Liver (tissue), 3 donors: Measurements from ENCODE around the gene TENM3.

ENCODE experiments used
- GABPA ChIP-seq, 2 donors: IDR thresholded peaks in 1 of 2; conservative IDR thresholded peaks in 1 of 2; 2 replicates each; pipeline ENCODE4 v1.6.1; 2016; ENCODE audit warnings: antibody characterized with exemption in 2 of 2, mild to moderate bottlenecking in 1 of 2, moderate library complexity in 1 of 2
- JUND ChIP-seq, 2 donors: IDR thresholded peaks; 2 replicates each; pipeline ENCODE4 v1.6.1; 2016; ENCODE audit warnings: antibody characterized with exemption in 2 of 2
- YY1 ChIP-seq: IDR thresholded peaks from 2 replicates; pipeline ENCODE4 v1.6.1; 2016; ENCODE audit warnings: antibody characterized with exemption, mild to moderate bottlenecking
- TF ChIP-seq, protein P1 (sequence below): IDR thresholded peaks from 2 replicates; pipeline ENCODE4 v1.6.1; 2016; ENCODE audit warnings: antibody characterized with exemption
- TF ChIP-seq, protein P2 (sequence below): fragments of 150-350 bp; IDR thresholded peaks from 2 replicates; pipeline ENCODE4 v1.5.1; 2017; ENCODE audit warnings: improper control_type of control experiment, low read depth, low read length; ENCODE audit not compliant: missing input control
- TF ChIP-seq, protein P3 (sequence below): IDR thresholded peaks from 2 replicates; pipeline ENCODE4 v1.6.1; 2016; ENCODE audit warnings: antibody characterized with exemption, mild to moderate bottlenecking
- TF ChIP-seq, protein P4 (sequence below): IDR thresholded peaks from 2 replicates; pipeline ENCODE4 v1.6.1; 2016; ENCODE audit warnings: antibody characterized with exemption
- donor health status: healthy.
- donor health status: healthy.

DNA sequence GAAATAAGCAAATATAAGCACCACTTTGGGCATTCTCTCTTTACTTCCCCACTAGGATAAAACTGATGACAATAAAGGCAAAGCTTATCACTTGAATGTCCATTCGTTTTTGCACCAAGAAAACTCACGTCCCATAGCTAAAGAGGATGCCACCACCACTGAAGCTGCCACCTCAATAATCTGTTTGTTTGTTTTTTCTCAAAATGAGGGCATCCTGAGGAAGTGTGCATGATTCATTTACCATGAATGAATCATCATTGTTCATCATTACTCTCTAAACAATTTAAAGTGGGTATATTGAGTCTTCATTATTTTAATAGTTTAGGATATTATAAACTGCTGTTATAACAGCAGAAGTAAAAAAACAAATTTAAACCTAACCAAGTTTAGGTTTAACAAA lies 505.7 kb downstream of the TENM3 start:
- TF ChIP-seq, protein P1, sequence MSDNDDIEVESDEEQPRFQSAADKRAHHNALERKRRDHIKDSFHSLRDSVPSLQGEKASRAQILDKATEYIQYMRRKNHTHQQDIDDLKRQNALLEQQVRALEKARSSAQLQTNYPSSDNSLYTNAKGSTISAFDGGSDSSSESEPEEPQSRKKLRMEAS, result no peak
- TF ChIP-seq, protein P2, sequence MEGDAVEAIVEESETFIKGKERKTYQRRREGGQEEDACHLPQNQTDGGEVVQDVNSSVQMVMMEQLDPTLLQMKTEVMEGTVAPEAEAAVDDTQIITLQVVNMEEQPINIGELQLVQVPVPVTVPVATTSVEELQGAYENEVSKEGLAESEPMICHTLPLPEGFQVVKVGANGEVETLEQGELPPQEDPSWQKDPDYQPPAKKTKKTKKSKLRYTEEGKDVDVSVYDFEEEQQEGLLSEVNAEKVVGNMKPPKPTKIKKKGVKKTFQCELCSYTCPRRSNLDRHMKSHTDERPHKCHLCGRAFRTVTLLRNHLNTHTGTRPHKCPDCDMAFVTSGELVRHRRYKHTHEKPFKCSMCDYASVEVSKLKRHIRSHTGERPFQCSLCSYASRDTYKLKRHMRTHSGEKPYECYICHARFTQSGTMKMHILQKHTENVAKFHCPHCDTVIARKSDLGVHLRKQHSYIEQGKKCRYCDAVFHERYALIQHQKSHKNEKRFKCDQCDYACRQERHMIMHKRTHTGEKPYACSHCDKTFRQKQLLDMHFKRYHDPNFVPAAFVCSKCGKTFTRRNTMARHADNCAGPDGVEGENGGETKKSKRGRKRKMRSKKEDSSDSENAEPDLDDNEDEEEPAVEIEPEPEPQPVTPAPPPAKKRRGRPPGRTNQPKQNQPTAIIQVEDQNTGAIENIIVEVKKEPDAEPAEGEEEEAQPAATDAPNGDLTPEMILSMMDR, result no peak
- TF ChIP-seq JUND (IDR thresholded peaks at IDR 0.05), result no peak
- TF ChIP-seq, protein P3, sequence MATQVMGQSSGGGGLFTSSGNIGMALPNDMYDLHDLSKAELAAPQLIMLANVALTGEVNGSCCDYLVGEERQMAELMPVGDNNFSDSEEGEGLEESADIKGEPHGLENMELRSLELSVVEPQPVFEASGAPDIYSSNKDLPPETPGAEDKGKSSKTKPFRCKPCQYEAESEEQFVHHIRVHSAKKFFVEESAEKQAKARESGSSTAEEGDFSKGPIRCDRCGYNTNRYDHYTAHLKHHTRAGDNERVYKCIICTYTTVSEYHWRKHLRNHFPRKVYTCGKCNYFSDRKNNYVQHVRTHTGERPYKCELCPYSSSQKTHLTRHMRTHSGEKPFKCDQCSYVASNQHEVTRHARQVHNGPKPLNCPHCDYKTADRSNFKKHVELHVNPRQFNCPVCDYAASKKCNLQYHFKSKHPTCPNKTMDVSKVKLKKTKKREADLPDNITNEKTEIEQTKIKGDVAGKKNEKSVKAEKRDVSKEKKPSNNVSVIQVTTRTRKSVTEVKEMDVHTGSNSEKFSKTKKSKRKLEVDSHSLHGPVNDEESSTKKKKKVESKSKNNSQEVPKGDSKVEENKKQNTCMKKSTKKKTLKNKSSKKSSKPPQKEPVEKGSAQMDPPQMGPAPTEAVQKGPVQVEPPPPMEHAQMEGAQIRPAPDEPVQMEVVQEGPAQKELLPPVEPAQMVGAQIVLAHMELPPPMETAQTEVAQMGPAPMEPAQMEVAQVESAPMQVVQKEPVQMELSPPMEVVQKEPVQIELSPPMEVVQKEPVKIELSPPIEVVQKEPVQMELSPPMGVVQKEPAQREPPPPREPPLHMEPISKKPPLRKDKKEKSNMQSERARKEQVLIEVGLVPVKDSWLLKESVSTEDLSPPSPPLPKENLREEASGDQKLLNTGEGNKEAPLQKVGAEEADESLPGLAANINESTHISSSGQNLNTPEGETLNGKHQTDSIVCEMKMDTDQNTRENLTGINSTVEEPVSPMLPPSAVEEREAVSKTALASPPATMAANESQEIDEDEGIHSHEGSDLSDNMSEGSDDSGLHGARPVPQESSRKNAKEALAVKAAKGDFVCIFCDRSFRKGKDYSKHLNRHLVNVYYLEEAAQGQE, result no peak
- TF ChIP-seq, protein P4, sequence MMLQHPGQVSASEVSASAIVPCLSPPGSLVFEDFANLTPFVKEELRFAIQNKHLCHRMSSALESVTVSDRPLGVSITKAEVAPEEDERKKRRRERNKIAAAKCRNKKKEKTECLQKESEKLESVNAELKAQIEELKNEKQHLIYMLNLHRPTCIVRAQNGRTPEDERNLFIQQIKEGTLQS, result no peak
- TF ChIP-seq GABPA (IDR thresholded peaks at IDR 0.05 in 1 of 2, conservative IDR thresholded peaks at IDR 0.05 in 1 of 2), result no peak
- no peak for TF ChIP-seq YY1
